CD14-positive monocyte (primary cell): ENCODE results near the gene WDR81. TPM values are rescaled to one million over a fixed set of nuclear protein-coding genes. Genes with fewer than 3 reads are reported as not detected.

Source experiments
- DNase-seq, 3 donors: peaks; one replicate each; pipeline ENCODE4 v3.0.0-alpha.2; 2011 to 2022
- H2AFZ ChIP-seq: 2 replicates; pipeline ENCODE4 v1.6.0; 2012; ENCODE audit warnings: mild to moderate bottlenecking, low read depth, low read length, inconsistent platforms; ENCODE audit not compliant: insufficient read depth, poor library complexity, severe bottlenecking
- H3K27ac ChIP-seq, 2 donors: 1 replicate in 1 of 2; 2 replicates in 1 of 2; pipeline ENCODE4 v1.5.1; 2012 to 2013; ENCODE audit warnings: low read length in 2 of 2, control low read depth in 1 of 2, inconsistent platforms in 1 of 2, low read depth in 1 of 2, mild to moderate bottlenecking in 1 of 2
- H3K27me3 ChIP-seq, 2 donors: one replicate each; pipeline versions ENCODE4 v1.6.0 to v1.6.1; 2011 to 2013; ENCODE audit warnings: low read length in 2 of 2; ENCODE audit not compliant: control insufficient read depth in 2 of 2, insufficient read depth in 2 of 2
- H3K36me3 ChIP-seq, 2 donors: replicated peaks in 1 of 2; 1 replicate in 1 of 2; 2 replicates in 1 of 2; pipeline versions ENCODE4 v1.5.1 to v1.6.1; 2012 to 2013; ENCODE audit warnings: low read length in 2 of 2, control low read depth in 1 of 2, inconsistent platforms in 1 of 2, mild to moderate bottlenecking in 1 of 2; ENCODE audit not compliant: insufficient read depth in 2 of 2, control insufficient read depth in 1 of 2
- H3K4me1 ChIP-seq, 2 donors: 1 replicate in 1 of 2; 2 replicates in 1 of 2; pipeline versions ENCODE4 v1.5.1 to v1.6.1; 2012 to 2013; ENCODE audit warnings: low read length in 2 of 2, control low read depth in 1 of 2, inconsistent platforms in 1 of 2, mild to moderate bottlenecking in 1 of 2, moderate library complexity in 1 of 2; ENCODE audit not compliant: insufficient read depth in 2 of 2, control insufficient read depth in 1 of 2
- H3K4me2 ChIP-seq: replicated peaks from 2 replicates; pipeline ENCODE3; 2012; ENCODE audit warnings: low read length, moderate library complexity, mild to moderate bottlenecking; ENCODE audit not compliant: poor library complexity, severe bottlenecking; ENCODE audit errors: extremely low read depth
- H3K4me3 ChIP-seq, 3 experiments: fragments of 200-600 bp in 1 of 3; sonication (generic) in 1 of 3; replicated peaks in 1 of 3; 1 replicate in 2 of 3; 2 replicates in 1 of 3; pipeline ENCODE4 v1.5.1; 2011 to 2013; ENCODE audit warnings: low read length in 3 of 3, mild to moderate bottlenecking in 3 of 3, control low read depth in 2 of 3, low read depth in 2 of 3, inconsistent platforms in 1 of 3, moderate library complexity in 1 of 3
- H3K79me2 ChIP-seq: 2 replicates; pipeline ENCODE4 v1.6.0; 2012; ENCODE audit warnings: mild to moderate bottlenecking, control low read depth, inconsistent platforms, low read length, moderate library complexity; ENCODE audit not compliant: insufficient read depth
- H3K9ac ChIP-seq: 2 replicates; pipeline ENCODE4 v1.6.0; 2017; ENCODE audit warnings: low read length, mild to moderate bottlenecking; ENCODE audit not compliant: insufficient read depth, poor library complexity, severe bottlenecking
- H3K9me3 ChIP-seq, 2 donors: replicated peaks in 1 of 2; 1 replicate in 1 of 2; 2 replicates in 1 of 2; pipeline versions ENCODE4 v1.5.1 to v1.6.1; 2012 to 2013; ENCODE audit warnings: low read length in 2 of 2, control low read depth in 1 of 2; ENCODE audit not compliant: control insufficient read depth in 1 of 2, insufficient read depth in 1 of 2
- H4K20me1 ChIP-seq: 2 replicates; pipeline ENCODE4 v1.6.0; 2012; ENCODE audit warnings: mild to moderate bottlenecking, low read length, control low read depth, moderate library complexity; ENCODE audit not compliant: insufficient read depth
- H3K27ac Mint-ChIP-seq, 7 donors: one replicate each; pipeline ENCODE4 v1.8.0; 2020; ENCODE audit warnings: mild to moderate bottlenecking in 7 of 7, mixed read lengths in 7 of 7, moderate library complexity in 6 of 7, inconsistent platforms in 2 of 7
- H3K27me3 Mint-ChIP-seq, 3 donors: one replicate each; pipeline ENCODE4 v1.8.0; 2021 to 2022; ENCODE audit warnings: low read depth in 3 of 3, mild to moderate bottlenecking in 3 of 3, mixed read lengths in 3 of 3, moderate library complexity in 3 of 3, inconsistent platforms in 1 of 3
- H3K36me3 Mint-ChIP-seq, 2 donors: one replicate each; pipeline ENCODE4 v1.8.0; 2020; ENCODE audit warnings: mixed read lengths in 2 of 2, inconsistent platforms in 1 of 2, mild to moderate bottlenecking in 1 of 2
- H3K4me1 Mint-ChIP-seq: one replicate; pipeline ENCODE4 v1.8.0; 2020; ENCODE audit warnings: mild to moderate bottlenecking, mixed read lengths
- H3K4me3 Mint-ChIP-seq, 2 donors: one replicate each; pipeline ENCODE4 v1.8.0; 2020; ENCODE audit warnings: mild to moderate bottlenecking in 2 of 2, mixed read lengths in 2 of 2, moderate library complexity in 1 of 2
- H3K9me3 Mint-ChIP-seq, 7 donors: one replicate each; pipeline ENCODE4 v1.8.0; 2020 to 2022; ENCODE audit warnings: mixed read lengths in 7 of 7, mild to moderate bottlenecking in 6 of 7, moderate library complexity in 6 of 7, inconsistent platforms in 2 of 7
- WGBS: methylation state at CpG from one replicate; pipeline ENCODE4 v1.1.5; 2013; ENCODE audit warnings: missing lambda C conversion rate; ENCODE audit not compliant: insufficient coverage; 5-methylcytosine and 5-hydroxymethylcytosine counted together
- intact Hi-C, 2 donors: fragments of 100-400 bp; cut with micrococcal nuclease; formaldehyde crosslinking; loops; one replicate each; pipeline versions ENCODE4 v1.15.0 to v1.15.1; 2023
- polyA plus RNA-seq, 3 donors: library from polyadenylated mRNA; depleted of rRNA in 1 of 3; unstranded in 2 of 3; stranded (reverse) in 1 of 3; fragments of 300-500 nt in 2 of 3; fragments of >200 nt in 1 of 3; fragmentation: Illumina TruSeq in 2 of 3; gene quantifications; 1 replicate in 2 of 3; 2 replicates in 1 of 3; pipeline ENCODE4 v1.2.3, GENCODE V29; 2012 to 2021
- TF ChIP-seq, protein P1 (sequence below): fragments of 200-600 bp; IDR thresholded peaks from one replicate; pipeline ENCODE4 v1.8.0; 2022; ENCODE audit warnings: antibody characterized with exemption, mild to moderate bottlenecking

The WDR81 gene
- polyA plus RNA-seq, 3 donors = 6.2 to 45.4 (median 8.8) TPM

DNA sequence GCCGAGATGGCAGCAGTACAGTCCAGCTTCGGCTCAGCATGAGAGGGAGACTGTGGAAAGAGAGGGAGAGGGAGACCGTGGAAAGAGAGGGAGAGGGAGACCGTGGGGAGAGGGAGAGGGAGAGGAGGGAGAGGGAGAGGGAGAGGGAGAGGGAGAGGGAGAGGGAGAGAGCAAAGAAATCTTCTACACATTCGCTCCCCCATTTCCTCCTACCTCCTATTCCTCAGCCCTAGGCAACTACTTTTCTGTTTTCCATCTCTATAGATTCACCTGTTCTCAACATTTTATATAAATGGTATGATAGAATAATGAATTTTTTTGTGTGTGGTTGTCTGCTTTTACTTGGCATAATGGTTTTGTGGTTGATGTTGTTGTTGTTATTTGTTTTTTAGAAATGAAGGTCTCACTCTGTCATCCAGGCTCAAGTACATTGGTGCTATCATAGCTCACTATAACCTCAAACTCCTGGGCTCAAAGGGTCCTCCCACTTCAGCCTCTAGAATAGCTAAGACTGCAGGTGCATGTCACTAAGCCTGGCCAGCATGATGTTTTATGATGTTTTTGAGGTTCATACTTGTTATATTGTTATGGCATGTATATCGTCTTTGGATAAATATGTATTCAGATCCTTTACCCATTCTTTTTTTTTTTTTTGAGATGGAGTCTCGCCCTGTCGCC is 33.8 kb upstream of the WDR81 start:
- Histone ChIP-seq H3K4me3 (no peak overlapping the region), H3K9ac (no peak overlapping the region), H2AFZ (no peak overlapping the region), H3K36me3 (no peaks in the 10 kb centered on the region), H3K79me2 (no peaks in the 10 kb centered on the region), H3K4me1 (no peaks in the 10 kb centered on the region), H3K4me2 (no peak overlapping the region), H3K27ac (no peak overlapping the region), H3K27me3 (no peaks in the 10 kb centered on the region), H3K9me3 (peaks cover 0 to 3% of the 10 kb centered on the region in 2 donors), H4K20me1 (no peaks in the 10 kb centered on the region)
- DNase-seq = no peak
- Mint-ChIP-seq H3K27ac (no peak overlapping the region), H3K4me1 (no peaks in the 10 kb centered on the region), H3K4me3 (no peak overlapping the region), H3K27me3 (peaks cover 0 to 5% (median 1%) of the 10 kb centered on the region in 3 donors), H3K36me3 (no peaks in the 10 kb centered on the region), H3K9me3 (peaks cover 2 to 8% (median 6%) of the 10 kb centered on the region in 7 donors)
- TF ChIP-seq, protein P1, sequence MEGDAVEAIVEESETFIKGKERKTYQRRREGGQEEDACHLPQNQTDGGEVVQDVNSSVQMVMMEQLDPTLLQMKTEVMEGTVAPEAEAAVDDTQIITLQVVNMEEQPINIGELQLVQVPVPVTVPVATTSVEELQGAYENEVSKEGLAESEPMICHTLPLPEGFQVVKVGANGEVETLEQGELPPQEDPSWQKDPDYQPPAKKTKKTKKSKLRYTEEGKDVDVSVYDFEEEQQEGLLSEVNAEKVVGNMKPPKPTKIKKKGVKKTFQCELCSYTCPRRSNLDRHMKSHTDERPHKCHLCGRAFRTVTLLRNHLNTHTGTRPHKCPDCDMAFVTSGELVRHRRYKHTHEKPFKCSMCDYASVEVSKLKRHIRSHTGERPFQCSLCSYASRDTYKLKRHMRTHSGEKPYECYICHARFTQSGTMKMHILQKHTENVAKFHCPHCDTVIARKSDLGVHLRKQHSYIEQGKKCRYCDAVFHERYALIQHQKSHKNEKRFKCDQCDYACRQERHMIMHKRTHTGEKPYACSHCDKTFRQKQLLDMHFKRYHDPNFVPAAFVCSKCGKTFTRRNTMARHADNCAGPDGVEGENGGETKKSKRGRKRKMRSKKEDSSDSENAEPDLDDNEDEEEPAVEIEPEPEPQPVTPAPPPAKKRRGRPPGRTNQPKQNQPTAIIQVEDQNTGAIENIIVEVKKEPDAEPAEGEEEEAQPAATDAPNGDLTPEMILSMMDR = no peak
- WGBS = no CpG with 5 or more reads among the region's 8 CpGs
- intact Hi-C loops = no loop called here

DNA sequence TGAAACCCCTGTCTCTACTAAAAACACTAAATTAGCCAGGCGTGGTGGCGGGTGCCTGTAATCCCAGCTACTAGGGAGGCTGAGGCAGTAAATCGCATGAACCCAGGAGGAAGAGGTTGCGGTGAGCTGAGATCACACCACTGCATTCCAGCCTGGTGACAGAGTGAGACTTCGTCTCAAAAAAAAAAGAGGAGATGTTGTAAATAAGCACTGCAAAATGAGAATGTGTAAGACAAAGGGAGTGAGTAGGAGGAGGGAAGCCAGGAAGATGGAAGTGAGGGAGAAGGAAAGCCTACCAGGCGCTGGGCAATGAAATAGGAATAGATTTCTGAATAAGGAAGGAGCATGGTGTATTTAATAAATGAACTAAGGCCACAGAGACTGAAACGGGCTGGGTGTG is 31.2 kb upstream of the WDR81 start:
- no peak overlapping the region for H2AFZ ChIP-seq
- no peak overlapping the region for H3K4me2 ChIP-seq
- no peaks in the 10 kb centered on the region for H3K36me3 ChIP-seq
- TF ChIP-seq, protein P1 = no peak
- Mint-ChIP-seq H3K27me3 (peaks cover 0 to 7% (median 2%) of the 10 kb centered on the region in 3 donors), H3K36me3 (no peaks in the 10 kb centered on the region), H3K9me3 (peaks cover 2 to 8% (median 6%) of the 10 kb centered on the region in 7 donors), H3K4me3 (peak overlapping the region in 1 of 2 donors; percentile 44), H3K27ac (no peak overlapping the region), H3K4me1 (no peaks in the 10 kb centered on the region)
- intact Hi-C loops = no loop called here
- H4K20me1 ChIP-seq = no peaks in the 10 kb centered on the region
- H3K4me3 ChIP-seq = no peak overlapping the region
- no peaks in the 10 kb centered on the region for H3K79me2 ChIP-seq
- peaks cover 0 to 3% of the 10 kb centered on the region in 2 donors for H3K9me3 ChIP-seq
- H3K27me3 ChIP-seq = no peaks in the 10 kb centered on the region
- no peaks in the 10 kb centered on the region for H3K4me1 ChIP-seq
- WGBS = 80% methylated on average over 6 of the region's 7 CpGs
- no peak overlapping the region for H3K27ac ChIP-seq
- DNase-seq = no peak
- H3K9ac ChIP-seq = no peak overlapping the region
